HG03196 (cell line): Measurements from ENCODE around the gene GPR61.

Source experiments
- ATAC-seq: cut with Tn5 transposase; IDR thresholded peaks from one replicate; pipeline ENCODE4 v1.9.1; 2021; ENCODE audit not compliant: unreplicated experiment

The GPR61 gene

GRCh38 chr1:109564194-109564878 lies 24.7 kb downstream of the GPR61 start:
- ATAC-seq = no peak

GRCh38 chr1:109565241-109565640 lies 25.6 kb downstream of the GPR61 start:
- ATAC-seq = no peak

GRCh38 chr1:109566982-109567381 lies 27.3 kb downstream of the GPR61 start:
- ATAC-seq = no peak

GRCh38 chr1:109567877-109568672 lies 28.4 kb downstream of the GPR61 start:
- no peak for ATAC-seq

GRCh38 chr1:109569323-109569722 lies 29.7 kb downstream of the GPR61 start:
- no peak for ATAC-seq

GRCh38 chr1:109570414-109570813 lies 30.7 kb downstream of the GPR61 start:
- ATAC-seq = no peak

- ATAC-seq = no peak
Observed at GRCh38 chr1:109573785-109574184, 34.1 kb downstream of the GPR61 start.

- ATAC-seq = no peak
Observed at GRCh38 chr1:109578947-109579443, 39.3 kb downstream of the GPR61 start.

- no peak for ATAC-seq
Observed at GRCh38 chr1:109579491-109579890, 39.8 kb downstream of the GPR61 start.

GRCh38 chr1:109582021-109582420 lies 42.3 kb downstream of the GPR61 start:
- ATAC-seq = no peak

GRCh38 chr1:109584766-109585165 lies 45.1 kb downstream of the GPR61 start:
- ATAC-seq = no peak

- no peak for ATAC-seq
Observed at GRCh38 chr1:109586055-109586454, 46.4 kb downstream of the GPR61 start.

- no peak for ATAC-seq
Observed at GRCh38 chr1:109589177-109589576, 49.5 kb downstream of the GPR61 start.

GRCh38 chr1:109589679-109590078 lies 50.0 kb downstream of the GPR61 start:
- ATAC-seq = no peak

- no peak for ATAC-seq
Observed at GRCh38 chr1:109592916-109593315, 53.2 kb downstream of the GPR61 start.

GRCh38 chr1:109595531-109595930 lies 55.9 kb downstream of the GPR61 start:
- ATAC-seq = no peak
